Kasumi-1 (cell line): ENCODE data around the gene PDLIM5.
"Not testable (repeated sequence)": the region's sequence is repeated elsewhere in the genome, so short reads cannot be mapped to it uniquely, and the experiment has no call there.

Experiments
- DNase-seq, 2 experiments: peaks; one replicate each; lab custom pipeline; 2025; lab: John Stamatoyannopoulos, UW

The PDLIM5 gene

DNA sequence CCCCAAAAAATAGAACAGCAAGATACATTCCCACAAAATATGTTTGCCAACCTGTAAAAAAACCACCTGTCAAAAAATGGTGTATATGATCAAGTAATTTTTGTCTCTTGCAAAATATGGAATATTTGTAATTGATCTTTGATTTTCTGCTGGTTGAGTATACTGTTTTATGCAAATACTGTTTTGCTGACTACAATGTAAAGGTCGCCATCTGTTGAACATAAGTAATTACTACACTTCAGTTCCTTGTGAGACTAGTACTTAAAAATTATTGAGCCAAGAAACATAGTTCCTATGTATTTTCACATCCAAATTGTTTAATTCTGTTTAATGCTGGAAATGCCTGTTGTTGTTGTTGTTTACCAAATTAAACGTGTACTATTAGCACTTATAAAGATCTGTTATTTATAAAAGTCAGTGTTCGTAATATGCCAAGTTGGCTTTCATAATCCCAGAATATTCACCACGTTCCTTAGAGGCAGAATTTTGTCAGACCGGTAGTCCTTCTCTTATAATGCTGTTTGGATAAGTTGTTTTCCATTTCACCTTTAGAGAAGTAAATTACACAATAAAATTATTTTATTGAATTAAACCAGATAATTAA is 144.2 kb downstream of the PDLIM5 start:
- DNase-seq: peak; percentile 63 to 66

DNA sequence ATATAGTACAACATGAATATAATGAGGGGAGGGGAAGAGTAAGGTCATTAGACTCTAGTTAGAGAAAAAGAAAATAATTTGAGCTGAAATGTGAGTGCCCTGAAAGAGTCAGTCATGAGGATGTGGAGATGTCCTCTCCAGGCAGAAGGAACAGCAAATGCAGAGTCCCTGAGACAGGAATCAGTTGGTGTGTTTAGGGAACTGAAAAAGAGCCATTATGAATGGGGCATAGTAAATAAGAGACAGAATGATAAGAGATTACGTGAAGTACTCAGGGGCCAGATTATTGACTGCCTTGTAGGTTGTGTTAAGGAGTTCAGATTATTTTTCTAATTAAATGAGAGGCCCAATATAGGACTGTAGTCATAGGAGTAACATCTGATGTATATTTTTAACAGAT is 147.0 kb downstream of the PDLIM5 start:
- no peak for DNase-seq

DNA sequence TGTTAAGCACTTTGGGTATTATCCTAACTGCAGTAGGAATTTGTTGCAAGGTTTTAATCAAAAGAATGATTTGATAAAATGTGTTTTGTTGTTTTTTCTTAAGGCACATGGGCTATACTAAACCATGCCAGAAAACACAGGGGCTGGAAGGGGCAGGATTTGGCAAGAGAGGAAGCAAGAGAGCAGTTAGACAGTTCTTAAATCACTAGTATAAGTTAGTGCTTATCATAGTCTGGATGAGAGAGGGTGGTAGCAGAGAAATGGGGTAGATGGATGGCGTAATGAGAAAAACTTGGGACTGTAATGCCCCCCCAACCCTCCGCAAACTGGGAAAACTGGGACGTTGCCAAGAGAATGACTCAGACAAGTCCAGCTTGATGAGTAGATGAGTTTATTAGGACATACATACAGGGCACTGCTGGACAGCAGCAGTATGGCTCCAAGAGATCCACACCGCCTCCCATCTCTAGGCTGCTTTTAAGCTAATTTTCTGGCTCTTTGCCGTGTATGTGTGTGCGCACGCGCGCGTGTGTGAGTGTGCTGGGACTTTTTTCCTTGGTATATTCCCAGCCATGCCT is 151.5 kb downstream of the PDLIM5 start:
- no peak for DNase-seq

DNA sequence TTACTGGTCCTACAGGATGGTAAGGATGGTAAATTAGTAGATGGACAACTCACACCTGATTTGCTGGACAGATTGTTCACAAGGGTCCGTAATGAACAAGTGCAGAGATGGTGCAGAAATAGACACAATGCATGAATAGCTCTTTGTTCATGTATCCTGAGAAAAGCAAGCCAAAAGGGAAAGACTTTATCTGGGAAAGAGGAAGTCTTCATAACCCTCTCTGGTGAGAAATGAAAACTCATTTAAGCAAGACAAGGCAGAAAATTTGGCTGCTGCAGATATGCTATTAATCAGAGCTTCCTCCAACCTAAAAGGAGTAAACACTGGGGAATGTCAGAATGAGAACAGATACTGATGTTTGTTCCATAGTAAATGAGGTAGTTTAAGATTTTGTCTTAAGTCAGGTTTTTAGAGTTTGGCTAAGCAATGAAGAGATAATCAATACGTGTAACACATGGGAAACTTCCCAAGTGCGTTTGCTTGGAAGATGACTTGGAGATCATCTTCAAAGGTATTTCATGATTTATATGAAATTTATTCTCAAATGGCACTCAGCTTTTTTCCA is 153.6 kb downstream of the PDLIM5 start:
- no peak for DNase-seq

DNA sequence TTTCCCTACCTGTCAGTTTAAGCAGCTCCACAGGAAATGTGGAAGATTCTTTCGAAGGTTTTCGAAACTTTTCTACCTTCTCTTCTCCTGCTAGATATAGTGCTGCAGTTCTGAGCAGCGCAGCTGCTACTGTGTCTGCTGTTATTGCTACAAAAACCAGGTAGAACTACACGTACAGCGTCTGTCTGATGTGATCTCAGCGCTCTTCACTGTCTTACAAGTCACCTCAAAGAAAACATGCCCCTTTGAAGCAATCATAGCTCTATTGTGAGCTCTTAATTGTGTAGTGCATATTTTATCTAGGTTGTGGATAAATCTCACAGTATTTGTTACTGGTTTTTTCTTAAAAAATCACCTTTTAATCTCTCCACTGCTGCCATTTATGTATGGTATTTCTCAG is 158.4 kb downstream of the PDLIM5 start:
- DNase-seq: no peak

DNA sequence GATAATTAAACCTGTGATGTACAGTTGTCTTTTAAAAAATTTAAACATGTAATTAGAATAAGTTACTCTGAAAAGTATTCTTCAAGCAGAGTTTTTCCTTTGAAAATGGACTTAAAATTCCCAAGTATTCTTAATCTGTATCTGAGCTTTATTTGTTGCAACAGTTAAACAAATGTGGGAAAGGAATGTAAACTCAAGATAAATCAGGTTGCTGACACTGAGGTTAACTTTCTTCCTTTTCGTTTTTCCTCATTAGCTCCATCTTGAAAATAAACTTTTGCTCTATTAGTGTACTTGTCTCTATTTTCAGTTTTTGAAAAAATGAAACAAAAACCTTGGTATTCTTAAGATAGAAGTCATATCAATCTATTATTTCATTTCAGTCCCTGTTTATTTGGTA is 161.5 kb downstream of the PDLIM5 start:
- DNase-seq: no peak

DNA sequence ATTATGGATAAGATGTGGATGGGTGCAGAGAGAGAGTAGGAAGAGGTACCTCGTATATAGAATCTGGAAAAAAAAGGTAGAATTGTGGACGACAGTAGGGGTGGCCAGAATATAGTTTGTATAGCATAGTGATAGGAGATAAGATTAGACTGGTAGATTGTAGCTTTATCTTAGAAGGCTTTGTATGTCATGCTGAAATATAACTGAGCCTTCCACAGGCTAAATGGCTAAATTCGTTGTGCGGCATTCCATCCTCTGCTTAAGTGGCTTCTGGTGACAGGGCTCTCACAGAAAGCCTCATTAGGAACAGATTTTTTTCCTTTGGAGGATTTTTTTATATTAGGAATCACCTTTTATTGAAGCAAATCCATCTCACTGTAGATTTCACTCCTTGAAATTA is 163.7 kb downstream of the PDLIM5 start:
- no peak for DNase-seq

DNA sequence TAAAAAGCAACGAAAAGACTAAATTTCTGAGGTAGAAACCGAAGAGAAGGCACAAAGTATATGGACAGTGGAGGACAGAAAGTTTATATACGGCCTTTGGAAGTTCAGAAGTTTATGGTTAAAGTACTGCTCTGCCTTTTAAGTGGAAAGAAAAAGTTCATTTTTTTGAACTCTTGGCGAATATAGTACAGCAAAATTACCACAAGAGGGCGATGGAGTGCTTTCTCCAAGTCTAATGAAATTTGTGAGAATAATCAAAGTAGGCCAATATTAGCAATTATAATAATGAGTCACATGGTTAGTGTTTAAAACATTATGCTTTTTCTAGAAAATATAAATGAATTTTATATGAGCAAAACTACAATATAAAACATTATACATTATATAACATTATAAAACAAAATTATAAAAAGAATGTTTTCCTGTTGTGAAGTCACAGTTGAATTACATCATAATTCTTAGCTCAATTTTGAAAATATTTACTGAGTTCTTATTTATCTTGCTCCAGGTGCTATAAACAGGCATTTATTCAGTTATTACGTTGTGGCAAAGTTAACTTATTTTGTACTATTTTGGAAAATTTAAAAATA is 169.8 kb downstream of the PDLIM5 start:
- peak; percentile 71 to 73 for DNase-seq

DNA sequence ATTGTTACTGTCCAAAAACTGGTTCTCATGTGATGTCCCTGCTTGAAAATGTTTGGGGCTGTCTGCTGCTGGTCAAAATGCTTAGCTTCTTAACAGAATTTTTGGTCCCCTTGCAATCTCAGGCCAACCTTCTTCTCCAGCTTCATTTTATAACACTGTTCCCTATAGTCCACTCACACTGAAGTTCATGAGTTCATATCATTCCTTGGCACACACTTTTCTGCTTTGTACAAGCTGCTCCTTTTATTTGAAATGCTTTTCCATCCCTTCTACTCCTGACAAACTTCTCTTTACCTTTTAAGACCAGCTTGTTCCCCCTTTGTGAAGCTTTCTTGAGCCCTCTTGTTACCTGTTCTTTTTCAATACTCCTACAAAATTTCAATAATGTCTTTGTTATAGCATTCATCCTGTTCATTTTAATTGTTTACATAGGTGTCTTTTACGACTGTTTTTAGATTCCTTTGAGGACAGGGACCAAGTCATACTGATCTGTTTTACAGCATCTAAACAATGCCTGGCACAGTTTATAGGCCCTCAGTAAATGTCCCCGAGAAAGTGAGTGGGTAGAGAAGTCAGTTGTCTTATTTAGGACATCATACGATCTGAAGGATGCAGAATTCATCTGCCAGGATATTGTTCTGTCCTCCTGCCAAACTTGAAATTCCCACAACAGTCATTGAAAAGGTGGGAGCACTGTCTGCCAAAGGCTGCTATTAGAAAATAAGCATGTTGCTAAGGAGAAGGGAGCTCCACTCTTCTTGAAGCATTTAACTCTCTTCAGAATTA is 171.6 kb downstream of the PDLIM5 start:
- no peak for DNase-seq

DNA sequence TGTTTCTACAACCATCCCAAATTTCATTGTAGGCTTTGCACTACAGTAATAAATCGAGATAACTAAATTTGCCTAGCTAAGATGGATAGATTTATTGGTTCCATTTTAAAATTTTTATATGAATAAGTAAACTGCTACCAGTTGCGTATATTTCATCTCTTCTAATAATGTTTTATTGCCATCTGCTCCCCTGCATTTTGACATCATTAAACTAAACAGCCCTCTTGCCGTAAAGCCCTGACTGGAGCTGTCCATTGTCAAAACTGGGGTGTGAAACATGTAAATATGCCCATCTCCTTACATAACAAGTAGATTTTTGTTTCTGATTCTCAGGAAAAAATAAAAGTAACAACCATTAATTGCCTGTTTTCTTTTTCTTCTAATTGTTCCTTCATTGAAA is 175.2 kb downstream of the PDLIM5 start:
- DNase-seq: no peak

DNA sequence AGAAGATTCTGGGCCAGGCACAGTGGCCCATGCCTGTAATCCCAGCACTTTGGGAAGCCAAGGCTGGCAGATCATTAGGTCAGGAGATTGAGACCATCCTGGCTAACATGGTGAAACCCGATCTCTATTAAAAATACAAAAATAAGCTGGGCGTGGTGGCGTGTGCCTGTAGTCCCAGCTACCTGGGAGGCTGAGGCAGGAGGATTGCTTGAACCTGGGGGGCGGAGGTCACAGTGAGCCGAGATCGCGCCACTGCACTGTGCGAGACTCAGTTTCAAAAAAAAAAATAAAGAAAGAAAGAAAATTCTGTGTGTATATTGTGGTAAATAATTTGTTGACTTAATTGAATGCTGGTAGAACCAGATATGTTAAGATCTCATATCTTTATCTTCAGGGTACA is 177.3 kb downstream of the PDLIM5 start:
- not testable (repeated sequence) for DNase-seq

DNA sequence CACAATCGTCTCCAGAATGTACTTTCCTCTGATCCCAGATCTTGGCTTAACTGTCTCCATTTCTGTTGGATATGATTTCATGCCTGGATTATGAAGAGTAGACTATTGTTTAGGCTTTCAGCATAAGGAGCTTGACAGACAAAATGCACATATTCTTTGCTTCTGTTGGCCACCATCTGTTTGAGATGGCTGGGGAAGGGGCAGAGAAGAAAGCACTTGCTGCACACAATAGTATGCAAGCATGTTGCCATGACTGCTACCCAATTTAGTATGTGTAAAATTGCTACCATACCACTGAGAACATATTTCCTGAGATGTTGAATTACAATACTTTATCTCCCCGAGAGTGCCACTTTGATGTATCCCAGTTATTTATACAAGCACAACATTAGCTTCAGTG is 178.1 kb downstream of the PDLIM5 start:
- DNase-seq: no peak

DNA sequence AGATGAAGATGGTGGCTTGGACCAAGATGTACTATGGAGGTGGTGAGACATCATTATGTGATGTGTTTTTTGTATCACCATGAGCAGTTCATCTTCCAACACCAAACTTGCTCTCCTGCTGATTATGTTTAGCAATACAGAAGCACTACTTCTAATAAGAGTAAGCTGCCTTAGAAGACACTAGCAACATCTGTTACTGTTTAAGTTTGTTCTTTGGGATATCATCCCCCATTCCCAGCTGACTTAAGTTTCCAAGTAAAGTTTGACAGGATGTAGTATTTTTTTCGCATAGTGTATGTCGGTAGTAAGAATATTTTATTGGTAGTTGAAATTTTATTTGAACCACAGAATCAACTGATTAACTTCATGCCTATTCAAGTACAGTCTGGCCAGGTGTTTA is 182.5 kb downstream of the PDLIM5 start:
- no peak for DNase-seq

DNA sequence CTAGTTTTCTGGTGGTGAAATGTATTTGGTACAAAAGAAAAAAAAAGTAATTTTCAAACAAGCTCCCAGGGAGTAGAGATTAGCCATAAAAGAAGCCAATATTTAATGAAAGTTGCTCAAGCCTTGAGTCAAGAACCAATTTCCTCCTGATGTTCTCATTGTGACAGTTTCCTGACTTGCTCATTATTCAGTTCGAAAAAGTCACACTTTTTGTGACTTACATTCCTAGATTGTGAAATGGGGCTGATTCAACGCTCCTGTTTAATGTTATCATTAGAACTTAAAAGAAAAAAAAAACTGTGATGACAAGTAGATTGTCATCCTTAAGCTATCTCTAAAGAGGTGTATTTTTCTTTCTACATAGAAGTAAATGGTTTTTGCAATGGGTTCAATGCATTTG is 183.4 kb downstream of the PDLIM5 start:
- DNase-seq: no peak

DNA sequence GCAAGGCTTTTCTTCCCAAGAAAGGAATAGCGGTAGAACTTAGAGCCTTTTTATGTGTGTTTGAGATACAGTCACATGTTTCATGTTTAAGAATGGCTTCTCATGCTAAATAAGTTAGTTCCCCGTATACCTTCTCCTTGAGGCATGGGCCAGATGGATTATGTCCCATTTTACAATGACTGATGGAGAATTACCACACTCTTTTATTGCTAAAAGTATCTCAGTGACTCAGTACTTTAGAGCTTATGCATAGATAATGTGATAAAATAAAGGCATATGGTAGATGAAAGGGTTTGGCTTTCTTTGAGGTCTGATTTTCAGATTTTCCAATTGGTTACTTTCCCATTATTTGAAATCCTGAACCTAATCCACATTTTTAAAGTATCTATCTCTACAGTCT is 184.3 kb downstream of the PDLIM5 start:
- DNase-seq: no peak

DNA sequence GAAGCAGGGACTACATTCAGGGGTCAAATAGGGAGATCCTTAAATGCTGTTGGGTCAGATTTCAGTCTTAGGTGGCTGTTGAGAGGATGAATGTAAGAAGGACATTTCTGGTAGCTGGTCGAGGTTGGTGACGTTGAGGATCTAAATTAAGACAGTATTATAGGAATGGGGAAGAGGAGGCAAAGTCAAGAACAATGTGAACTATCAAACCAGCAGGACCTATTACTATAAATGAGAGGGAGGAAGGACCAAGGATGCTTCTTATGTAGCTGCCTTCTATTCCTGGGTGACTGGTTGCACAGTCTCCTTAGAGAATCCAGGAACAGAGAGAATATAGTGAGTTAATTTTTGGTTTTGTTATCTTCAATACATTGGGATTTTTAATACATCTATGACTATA is 187.6 kb downstream of the PDLIM5 start:
- no peak for DNase-seq

DNA sequence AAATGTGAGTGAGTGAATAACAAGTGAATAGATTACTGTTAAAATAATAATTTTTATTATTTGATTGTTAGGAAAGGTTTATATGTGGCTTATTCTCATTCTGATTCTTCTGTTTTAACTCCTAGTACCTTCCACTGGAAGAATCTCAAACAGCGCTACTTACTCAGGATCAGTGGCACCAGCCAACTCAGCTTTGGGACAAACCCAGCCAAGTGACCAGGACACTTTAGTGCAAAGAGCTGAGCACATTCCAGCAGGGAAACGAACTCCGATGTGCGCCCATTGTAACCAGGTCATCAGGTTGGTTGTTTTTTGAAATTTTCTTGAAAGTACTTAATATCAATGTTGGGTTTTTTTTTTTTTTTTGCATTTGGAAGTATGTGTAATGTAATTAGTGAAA is 188.4 kb downstream of the PDLIM5 start:
- DNase-seq: no peak

DNA sequence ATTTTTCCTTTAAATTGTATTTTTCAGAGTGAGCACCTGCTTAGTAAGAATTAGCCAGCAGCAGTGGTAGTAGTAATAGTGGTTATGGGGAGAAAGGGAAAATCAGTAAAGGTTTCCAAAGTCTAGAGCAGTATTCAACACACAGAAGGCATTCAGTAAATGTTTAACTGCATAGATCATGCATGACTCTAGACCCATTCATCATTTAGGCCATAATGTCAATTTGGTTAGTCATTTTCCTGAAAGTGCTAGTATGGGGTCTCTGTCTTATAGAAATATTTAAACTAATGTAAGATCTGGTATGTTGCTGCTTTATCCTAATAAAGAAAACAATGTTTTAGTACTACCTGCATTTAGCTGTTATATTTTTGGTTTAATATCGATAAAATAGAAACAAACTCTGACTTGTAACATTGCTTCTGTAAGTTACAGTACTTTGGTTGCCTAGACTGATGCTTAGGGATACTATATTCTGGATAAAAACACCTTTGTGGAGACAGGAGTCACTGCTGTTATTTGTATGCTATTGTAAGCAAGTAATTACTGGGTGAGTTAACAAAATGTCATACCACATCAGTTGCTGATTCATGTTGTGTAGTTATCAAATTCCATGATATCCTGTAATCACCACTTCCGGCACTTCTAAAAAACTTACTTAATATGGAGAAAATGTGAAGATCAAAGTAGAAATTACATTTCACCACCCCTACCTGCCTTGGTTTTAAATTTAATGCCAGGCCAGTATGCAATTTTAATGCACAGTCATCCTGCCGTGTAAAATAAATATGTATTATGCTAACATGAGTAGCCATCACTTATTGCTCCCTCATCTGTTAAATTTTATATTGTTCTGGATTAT is 190.2 kb downstream of the PDLIM5 start:
- no peak for DNase-seq

DNA sequence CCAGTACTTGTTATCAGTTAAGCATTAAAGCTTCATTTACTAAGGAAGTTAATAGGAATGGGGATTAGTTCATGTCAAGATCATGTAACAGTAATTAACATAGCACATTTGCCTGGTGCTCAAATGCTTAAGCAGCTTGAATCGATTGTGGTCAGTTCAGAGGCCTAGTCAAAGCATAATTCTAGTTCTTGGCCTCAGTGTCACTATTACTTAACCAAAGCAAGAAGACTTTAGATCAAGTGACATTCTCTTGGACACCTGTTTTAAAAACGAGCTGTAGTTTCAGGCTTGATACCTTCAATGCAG is 190.8 kb downstream of the PDLIM5 start:
- no peak for DNase-seq

DNA sequence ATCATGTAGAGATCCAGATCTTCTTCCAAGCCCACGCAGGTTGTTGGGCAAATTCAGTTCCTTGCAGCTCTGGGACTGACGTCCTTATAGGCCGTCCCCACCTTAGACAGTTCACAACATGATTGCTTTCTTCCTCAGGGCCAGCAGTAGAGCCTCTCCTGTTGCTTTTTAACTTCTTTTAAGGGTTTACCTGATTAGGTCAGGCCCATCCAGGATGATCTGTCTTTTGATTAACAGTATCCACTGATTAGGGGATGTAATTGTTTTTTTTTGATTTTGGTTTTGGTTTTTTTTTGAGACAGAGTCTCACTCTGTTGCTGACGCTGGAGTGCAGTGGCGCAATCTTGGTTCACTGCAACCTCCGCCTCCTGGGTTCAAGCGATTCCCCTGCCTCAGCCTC is 197.0 kb downstream of the PDLIM5 start:
- DNase-seq: no peak

DNA sequence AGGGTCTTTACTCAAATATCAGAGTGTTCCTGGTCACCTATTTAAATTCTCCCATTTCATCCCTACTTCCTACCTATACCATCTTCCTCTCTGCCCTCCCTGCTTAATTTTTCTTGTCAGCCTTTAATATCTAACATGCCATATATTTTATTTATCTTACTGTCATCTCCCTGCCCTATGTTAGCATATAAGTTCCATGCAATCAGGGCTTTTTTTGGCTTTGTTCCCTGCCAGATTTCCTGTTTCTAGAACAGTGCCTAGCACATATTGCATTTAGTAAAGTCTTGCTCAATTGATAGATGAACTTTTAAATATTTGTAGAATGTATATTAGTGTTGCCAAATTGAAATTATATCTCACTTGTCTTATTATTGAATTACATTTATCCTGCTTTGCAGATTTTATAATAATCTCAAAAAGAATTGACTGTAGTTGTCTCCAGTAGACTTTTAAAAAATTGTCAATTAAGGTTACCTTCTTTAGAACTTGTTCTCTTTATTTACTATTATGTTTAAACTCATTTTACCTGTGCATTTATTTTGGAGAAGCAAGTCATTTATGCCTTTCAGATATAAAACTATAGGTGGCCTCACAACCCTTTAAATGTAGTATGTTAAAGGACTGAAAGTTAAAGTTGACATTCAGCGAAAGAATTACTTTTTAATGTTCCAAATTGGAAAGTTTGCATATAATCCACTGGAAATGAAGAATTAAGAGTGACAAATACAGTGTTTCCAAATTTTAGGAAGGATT is 197.8 kb downstream of the PDLIM5 start:
- DNase-seq: no peak
